Subcutaneous abdominal adipose tissue (tissue), 5 donors: ENCODE results near the gene ARMC3.
"Not testable (repeated sequence)": the region's sequence is repeated elsewhere in the genome, so short reads cannot be mapped to it uniquely, and the experiment has no call there.

Experiments
- H3K27ac ChIP-seq: one replicate; pipeline ENCODE4 v1.7.0; 2013; ENCODE audit warnings: low read depth, mild to moderate bottlenecking, inconsistent platforms, low read length, moderate library complexity
- H3K27me3 ChIP-seq, 5 donors: one replicate each; pipeline ENCODE4 v1.7.0; 2013; ENCODE audit warnings: low read length in 5 of 5, inconsistent platforms in 1 of 5; ENCODE audit not compliant: control insufficient read depth in 5 of 5, insufficient read depth in 4 of 5
- H3K36me3 ChIP-seq, 5 donors: one replicate each; pipeline ENCODE4 v1.7.0; 2013; ENCODE audit warnings: low read length in 5 of 5; ENCODE audit not compliant: control insufficient read depth in 5 of 5, insufficient read depth in 5 of 5
- H3K4me1 ChIP-seq, 5 donors: one replicate each; pipeline ENCODE4 v1.7.0; 2013; ENCODE audit warnings: low read length in 5 of 5, mild to moderate bottlenecking in 3 of 5, moderate library complexity in 1 of 5; ENCODE audit not compliant: control insufficient read depth in 5 of 5, insufficient read depth in 5 of 5
- H3K4me3 ChIP-seq, 5 donors: one replicate each; pipeline ENCODE4 v1.7.0; 2013; ENCODE audit warnings: low read length in 5 of 5, low read depth in 1 of 5
- H3K9ac ChIP-seq, 5 donors: one replicate each; pipeline ENCODE4 v1.7.0; 2013; ENCODE audit warnings: low read length in 5 of 5, mild to moderate bottlenecking in 4 of 5, moderate library complexity in 3 of 5
- H3K9me3 ChIP-seq, 5 donors: one replicate each; pipeline ENCODE4 v1.7.0; 2013; ENCODE audit warnings: low read length in 5 of 5; ENCODE audit not compliant: control insufficient read depth in 5 of 5
- donor health status: healthy.
- donor health status: healthy.
- donor health status: healthy.
- donor health status: healthy.
- donor health status: healthy.

ARMC3 gene

GRCh38 chr10:22902147-22902546, 25.7 kb upstream of the ARMC3 start:
- not testable (repeated sequence) for H3K27ac ChIP-seq, H3K9ac ChIP-seq, H3K4me1 ChIP-seq, H3K36me3 ChIP-seq, H3K27me3 ChIP-seq, H3K9me3 ChIP-seq, H3K4me3 ChIP-seq

- Histone ChIP-seq H3K9ac (no peak overlapping the region), H3K4me1 (peaks cover 0 to 9% (median 5%) of the 10 kb centered on the region in 5 donors), H3K4me3 (no peak overlapping the region), H3K9me3 (peaks cover 0 to 9% (median 0%) of the 10 kb centered on the region in 5 donors), H3K27ac (no peak overlapping the region), H3K27me3 (no peaks in the 10 kb centered on the region), H3K36me3 (no peaks in the 10 kb centered on the region)
These were observed 24.2 kb upstream of the ARMC3 start for GRCh38 chr10:22903694-22904093.

GRCh38 chr10:22906767-22907166, 21.1 kb upstream of the ARMC3 start:
- Histone ChIP-seq H3K9ac (no peak overlapping the region), H3K4me3 (no peak overlapping the region), H3K27me3 (no peaks in the 10 kb centered on the region), H3K9me3 (peaks cover 0 to 8% (median 0%) of the 10 kb centered on the region in 5 donors), H3K4me1 (no peaks in the 10 kb centered on the region), H3K27ac (no peak overlapping the region), H3K36me3 (no peaks in the 10 kb centered on the region)

- H3K9me3 ChIP-seq = peaks cover 0 to 8% (median 0%) of the 10 kb centered on the region in 5 donors
- H3K4me1 ChIP-seq = no peaks in the 10 kb centered on the region
- H3K36me3 ChIP-seq = no peaks in the 10 kb centered on the region
- H3K9ac ChIP-seq = no peak overlapping the region
- H3K4me3 ChIP-seq = no peak overlapping the region
- H3K27me3 ChIP-seq = no peaks in the 10 kb centered on the region
- H3K27ac ChIP-seq = no peak overlapping the region
These were observed 19.0 kb upstream of the ARMC3 start for GRCh38 chr10:22908837-22909236.

- not testable (repeated sequence) for H3K27ac ChIP-seq, H3K27me3 ChIP-seq, H3K36me3 ChIP-seq, H3K4me3 ChIP-seq, H3K9me3 ChIP-seq, H3K4me1 ChIP-seq, H3K9ac ChIP-seq
These were observed 18.2 kb upstream of the ARMC3 start for GRCh38 chr10:22909673-22910072.

- no peak overlapping the region for H3K9ac ChIP-seq
These were observed 16.8 kb upstream of the ARMC3 start for GRCh38 chr10:22911067-22911466.

GRCh38 chr10:22911889-22912762, 15.7 kb upstream of the ARMC3 start:
- Histone ChIP-seq H3K9me3 (peaks cover 0 to 11% (median 2%) of the 10 kb centered on the region in 5 donors), H3K9ac (no peak overlapping the region), H3K36me3 (no peaks in the 10 kb centered on the region), H3K4me3 (no peak overlapping the region), H3K27ac (no peak overlapping the region), H3K27me3 (no peaks in the 10 kb centered on the region), H3K4me1 (no peaks in the 10 kb centered on the region)

More at GRCh38 chr10:22911067-22911466, 16.8 kb upstream of the ARMC3 start:
- Histone ChIP-seq H3K9me3 (peaks cover 0 to 8% (median 0%) of the 10 kb centered on the region in 5 donors), H3K27me3 (no peaks in the 10 kb centered on the region), H3K4me1 (no peaks in the 10 kb centered on the region), H3K4me3 (no peak overlapping the region), H3K36me3 (no peaks in the 10 kb centered on the region), H3K27ac (no peak overlapping the region)

GRCh38 chr10:22912763-22913384, 15.0 kb upstream of the ARMC3 start:
- Histone ChIP-seq H3K27me3 (no peaks in the 10 kb centered on the region), H3K4me3 (no peak overlapping the region), H3K27ac (no peak overlapping the region)

GRCh38 chr10:22913474-22914092, 14.3 kb upstream of the ARMC3 start:
- Histone ChIP-seq H3K4me1 (no peaks in the 10 kb centered on the region), H3K9ac (no peak overlapping the region), H3K9me3 (peaks cover 0 to 10% (median 3%) of the 10 kb centered on the region in 5 donors), H3K36me3 (no peaks in the 10 kb centered on the region), H3K4me3 (no peak overlapping the region), H3K27me3 (no peaks in the 10 kb centered on the region), H3K27ac (no peak overlapping the region)

More at GRCh38 chr10:22912763-22913384, 15.0 kb upstream of the ARMC3 start:
- H3K9ac ChIP-seq = no peak overlapping the region
- H3K4me1 ChIP-seq = no peaks in the 10 kb centered on the region
- H3K9me3 ChIP-seq = peaks cover 0 to 13% (median 4%) of the 10 kb centered on the region in 5 donors
- H3K36me3 ChIP-seq = no peaks in the 10 kb centered on the region

GRCh38 chr10:22915314-22915713, 12.5 kb upstream of the ARMC3 start:
- no peak overlapping the region for H3K9ac ChIP-seq
- H3K4me3 ChIP-seq = no peak overlapping the region
- H3K27ac ChIP-seq = no peak overlapping the region
- peaks cover 0 to 5% (median 2%) of the 10 kb centered on the region in 5 donors for H3K9me3 ChIP-seq
- no peaks in the 10 kb centered on the region for H3K27me3 ChIP-seq
- no peaks in the 10 kb centered on the region for H3K4me1 ChIP-seq
- no peaks in the 10 kb centered on the region for H3K36me3 ChIP-seq
